HepG2 (cell line): ENCODE data around the gene C11orf91. TPM values are rescaled to one million over a fixed set of nuclear protein-coding genes. Genes with fewer than 3 reads are reported as not detected.

Experiments used
- AHDC1 ChIP-seq: sonication (generic); formaldehyde crosslinking; IDR thresholded peaks from 2 replicates; pipeline ENCODE4 v1.5.1; 2020; ENCODE audit warnings: mild to moderate bottlenecking, missing genetic modification reagents, borderline replicate concordance
- HOXA9 ChIP-seq: sonication (generic); formaldehyde crosslinking; IDR thresholded peaks from 2 replicates; pipeline ENCODE4 v1.8.1; 2022; ENCODE audit warnings: missing genetic modification reagents, mild to moderate bottlenecking, moderate library complexity, borderline replicate concordance
- MEIS2 ChIP-seq: sonication (generic); formaldehyde crosslinking; IDR thresholded peaks from 2 replicates; pipeline ENCODE4 v1.9.0; 2021; ENCODE audit warnings: mild to moderate bottlenecking, missing genetic modification reagents
- MXI1 ChIP-seq: IDR thresholded peaks from 3 replicates; pipeline ENCODE4 v1.6.1; 2012; ENCODE audit warnings: low read depth, low read length, inconsistent platforms, borderline replicate concordance
- PBX3 ChIP-seq: sonication (generic); formaldehyde crosslinking; IDR thresholded peaks from 2 replicates; pipeline ENCODE4 v1.8.1; 2023; ENCODE audit warnings: missing genetic modification reagents, inconsistent platforms, borderline replicate concordance
- PCBP1 ChIP-seq: fragments of 200-400 bp; formaldehyde crosslinking; IDR thresholded peaks from 2 replicates; pipeline ENCODE4 v1.6.1; 2017; ENCODE audit warnings: mild to moderate bottlenecking, low read depth, low read length, borderline replicate concordance
- SMARCE1 ChIP-seq: fragments of 450-650 bp; IDR thresholded peaks from 2 replicates; pipeline ENCODE4 v1.6.1; 2017; ENCODE audit warnings: borderline replicate concordance
- SUZ12 ChIP-seq: fragments of 150-350 bp; IDR thresholded peaks from 2 replicates; pipeline ENCODE4 v1.6.1; 2014; ENCODE audit warnings: low read depth, low read length
- THAP11 ChIP-seq: IDR thresholded peaks from 2 replicates; pipeline ENCODE4 v1.6.1; 2016; ENCODE audit warnings: missing biosample characterization, missing genetic modification reagents
- TP53 ChIP-seq: sonication (generic); formaldehyde crosslinking; conservative IDR thresholded peaks from 2 replicates; pipeline ENCODE4 v1.4.0; 2020; ENCODE audit warnings: missing genetic modification reagents
- ZBTB33 ChIP-seq: sonication (generic); formaldehyde crosslinking; IDR thresholded peaks from 2 replicates; pipeline ENCODE4 v1.4.0; 2020; ENCODE audit warnings: missing genetic modification reagents
- ZFP1 ChIP-seq: IDR thresholded peaks from 2 replicates; pipeline ENCODE4 v1.6.1; 2016
- ZHX1 ChIP-seq: sonication (generic); formaldehyde crosslinking; IDR thresholded peaks from 2 replicates; pipeline ENCODE4 v1.8.1; 2022; ENCODE audit warnings: low read depth, mild to moderate bottlenecking, missing genetic modification reagents
- ZNF275 ChIP-seq: sonication (generic); formaldehyde crosslinking; IDR thresholded peaks from 2 replicates; pipeline ENCODE4 v1.8.0; 2022; ENCODE audit warnings: missing genetic modification reagents, mild to moderate bottlenecking, inconsistent platforms, borderline replicate concordance
- ZNF354B ChIP-seq: sonication (generic); formaldehyde crosslinking; IDR thresholded peaks from 2 replicates; pipeline ENCODE4 v1.8.0; 2022; ENCODE audit warnings: mild to moderate bottlenecking, missing genetic modification reagents
- polyA plus RNA-seq, 8 experiments: library from polyadenylated mRNA; depleted of rRNA in 3 of 8; stranded (reverse) in 7 of 8; unstranded in 1 of 8; fragments of >200 nt; fragmentation: Illumina TruSeq in 4 of 8; extraction: Trizol in 4 of 8; gene quantifications; 2 replicates each; pipeline versions ENCODE4 v1.2.1 to v1.2.3, GENCODE V29; 2011 to 2016; ENCODE audit warnings: low read depth in 4 of 8, missing spikeins in 1 of 8, mixed read lengths in 1 of 8; ENCODE audit not compliant: insufficient read depth in 1 of 8
- total RNA-seq, 5 experiments: library from RNA; depleted of rRNA; stranded (reverse); fragments of >200 nt; fragmentation: Illumina TruSeq; extraction: Trizol; gene quantifications; 2 replicates each; pipeline ENCODE4 v1.2.3, GENCODE V29; 2016; ENCODE audit warnings: low read depth in 1 of 5

Gene C11orf91
- total and polyA plus RNA-seq, 2 of the 13 experiments (the other 11 are each of a cell fraction or from before 2014, with no cell fraction given), result 0.35 TPM; not detected in 1

- TF ChIP-seq MXI1 (no peak), ZNF275 (CRISPR knock-in tag) (no peak), ZNF354B (no peak), PCBP1 (no peak), THAP11 (CRISPR knock-in tag) (peak; percentile 48; the same call in 1 of the 2 replicates), MEIS2 (no peak), ZHX1 (CRISPR knock-in tag) (peak; percentile 68; the same call in 1 of the 2 replicates), SMARCE1 (no peak), ZFP1 (CRISPR knock-in tag) (no peak), HOXA9 (CRISPR knock-in tag) (no peak), ZBTB33 (CRISPR knock-in tag) (no peak), TP53 (CRISPR knock-in tag) (no peak), SUZ12 (no peak), PBX3 (CRISPR knock-in tag) (no peak), AHDC1 (CRISPR knock-in tag) (peak; percentile 68; the same call in 1 of the 2 replicates)
Measured at GRCh38 chr11:33691066-33691864, 9.4 kb downstream of the C11orf91 start (continued).
